A673 (cell line): ENCODE measurements around the gene OXCT1. TPM values are rescaled to one million over a fixed set of nuclear protein-coding genes. Genes with fewer than 3 reads are reported as not detected.

Experiments
- BruUV-seq: library from RNA; stranded (reverse); fragments of 400-500 nt; replicated peaks from 2 replicates; lab custom pipeline; 2021; lab: Mats Ljungman, UMichigan
- CTCF ChIA-PET: fragments of 300-600 bp; sonication (Branson Sonifier 250); formaldehyde crosslinking; loops from one replicate; lab custom pipeline; 2022; ENCODE audit warnings: antibody characterized with exemption; lab: Charles Lee
- POLR2A ChIA-PET: fragments of 300-600 bp; sonication (Branson Sonifier 250); formaldehyde crosslinking; loops from one replicate; lab custom pipeline; 2022; ENCODE audit warnings: antibody characterized with exemption; ENCODE audit not compliant: low non-redundant PET; lab: Charles Lee
- DNase-seq: peaks from one replicate; pipeline ENCODE4 v3.0.0-alpha.2; 2015; ENCODE audit warnings: low spot score
- H3K27ac ChIP-seq: fragments of 200-600 bp; sonication (generic); 2 replicates; pipeline ENCODE4 v1.5.1; 2016; ENCODE audit warnings: mixed run types, low read depth, mild to moderate bottlenecking, mixed read lengths, antibody characterized with exemption, low read length; ENCODE audit not compliant: poor library complexity, severe bottlenecking
- H3K27me3 ChIP-seq: fragments of 200-600 bp; sonication (generic); replicated peaks from 2 replicates; pipeline ENCODE4 v1.6.1; 2017; ENCODE audit warnings: mixed run types, low read depth, mild to moderate bottlenecking, mixed read lengths, antibody characterized with exemption, low read length; ENCODE audit not compliant: insufficient read depth, poor library complexity
- H3K36me3 ChIP-seq: fragments of 200-600 bp; sonication (generic); 2 replicates; pipeline ENCODE4 v1.6.1; 2016; ENCODE audit warnings: mixed run types, mild to moderate bottlenecking, mixed read lengths, antibody characterized with exemption, low read length; ENCODE audit not compliant: insufficient read depth, poor library complexity, severe bottlenecking
- H3K4me1 ChIP-seq: fragments of 200-600 bp; sonication (generic); 2 replicates; pipeline ENCODE4 v1.6.1; 2017; ENCODE audit warnings: mixed run types, mild to moderate bottlenecking, mixed read lengths, antibody characterized with exemption, low read length; ENCODE audit not compliant: insufficient read depth, poor library complexity, severe bottlenecking
- H3K4me3 ChIP-seq: fragments of 200-600 bp; sonication (generic); 2 replicates; pipeline ENCODE4 v1.5.1; 2016; ENCODE audit warnings: low read depth, mixed run types, mild to moderate bottlenecking, mixed read lengths, low read length; ENCODE audit not compliant: poor library complexity, severe bottlenecking
- H3K9me3 ChIP-seq: fragments of 200-600 bp; sonication (generic); 2 replicates; pipeline ENCODE4 v1.6.1; 2016; ENCODE audit warnings: mixed run types, low read depth, mild to moderate bottlenecking, mixed read lengths, antibody characterized with exemption, low read length; ENCODE audit not compliant: poor library complexity, severe bottlenecking
- EZH2 ChIP-seq: fragments of 200-600 bp; sonication (generic); IDR thresholded peaks from 2 replicates; pipeline ENCODE4 v1.6.1; 2017; ENCODE audit warnings: borderline replicate concordance, low read depth, mild to moderate bottlenecking, mixed read lengths, antibody characterized with exemption, low read length; ENCODE audit not compliant: poor library complexity, severe bottlenecking
- intact Hi-C: fragments of 100-400 bp; cut with micrococcal nuclease; formaldehyde crosslinking; loops from one replicate; pipeline ENCODE4 v1.10.0; 2022; ENCODE audit not compliant: unreplicated experiment
- total RNA-seq: library from RNA; stranded (reverse); gene quantifications from 2 replicates; pipeline ENCODE4 v1.2.3, GENCODE V29; 2021
- TF ChIP-seq, protein P1 (sequence below): fragments of 300-800, 200-600 bp; sonication (generic); conservative IDR thresholded peaks from 2 replicates; pipeline ENCODE4 v1.5.1; 2017; ENCODE audit warnings: low read depth, mild to moderate bottlenecking, antibody characterized with exemption, low read length, moderate library complexity, mixed read lengths

OXCT1 gene
- total RNA-seq, 1 experiment from 2014 or later = 48.4 TPM

- Histone ChIP-seq H3K4me3 (no peak overlapping the region), H3K4me1 (no peaks in the 10 kb centered on the region), H3K9me3 (no peaks in the 10 kb centered on the region), H3K27ac (no peak overlapping the region), H3K36me3 (no peaks in the 10 kb centered on the region), H3K27me3 (no peaks in the 10 kb centered on the region)
- ChIA-PET CTCF (no interaction called here), POLR2A (no interaction called here)
- BruUV-seq = no TSS peak
- TF ChIP-seq, protein P1, sequence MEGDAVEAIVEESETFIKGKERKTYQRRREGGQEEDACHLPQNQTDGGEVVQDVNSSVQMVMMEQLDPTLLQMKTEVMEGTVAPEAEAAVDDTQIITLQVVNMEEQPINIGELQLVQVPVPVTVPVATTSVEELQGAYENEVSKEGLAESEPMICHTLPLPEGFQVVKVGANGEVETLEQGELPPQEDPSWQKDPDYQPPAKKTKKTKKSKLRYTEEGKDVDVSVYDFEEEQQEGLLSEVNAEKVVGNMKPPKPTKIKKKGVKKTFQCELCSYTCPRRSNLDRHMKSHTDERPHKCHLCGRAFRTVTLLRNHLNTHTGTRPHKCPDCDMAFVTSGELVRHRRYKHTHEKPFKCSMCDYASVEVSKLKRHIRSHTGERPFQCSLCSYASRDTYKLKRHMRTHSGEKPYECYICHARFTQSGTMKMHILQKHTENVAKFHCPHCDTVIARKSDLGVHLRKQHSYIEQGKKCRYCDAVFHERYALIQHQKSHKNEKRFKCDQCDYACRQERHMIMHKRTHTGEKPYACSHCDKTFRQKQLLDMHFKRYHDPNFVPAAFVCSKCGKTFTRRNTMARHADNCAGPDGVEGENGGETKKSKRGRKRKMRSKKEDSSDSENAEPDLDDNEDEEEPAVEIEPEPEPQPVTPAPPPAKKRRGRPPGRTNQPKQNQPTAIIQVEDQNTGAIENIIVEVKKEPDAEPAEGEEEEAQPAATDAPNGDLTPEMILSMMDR = no peak
- no peak for TF ChIP-seq EZH2
- no peak for DNase-seq
- intact Hi-C loops = no loop called here
Measured at GRCh38 chr5:41686191-41686590, 184.0 kb downstream of the OXCT1 start.

GRCh38 chr5:41683181-41683580 is 187.0 kb downstream of the OXCT1 start:
- Histone ChIP-seq H3K4me3 (no peak overlapping the region), H3K27me3 (no peaks in the 10 kb centered on the region), H3K9me3 (peaks cover 4% of the 10 kb centered on the region), H3K4me1 (no peaks in the 10 kb centered on the region), H3K27ac (no peak overlapping the region), H3K36me3 (no peaks in the 10 kb centered on the region)
- BruUV-seq = no TSS peak
- intact Hi-C loops = no loop called here
- ChIA-PET CTCF (no interaction called here), POLR2A (no interaction called here)
- DNase-seq = no peak
- TF ChIP-seq EZH2 = no peak
- TF ChIP-seq, protein P1 = no peak

DNA sequence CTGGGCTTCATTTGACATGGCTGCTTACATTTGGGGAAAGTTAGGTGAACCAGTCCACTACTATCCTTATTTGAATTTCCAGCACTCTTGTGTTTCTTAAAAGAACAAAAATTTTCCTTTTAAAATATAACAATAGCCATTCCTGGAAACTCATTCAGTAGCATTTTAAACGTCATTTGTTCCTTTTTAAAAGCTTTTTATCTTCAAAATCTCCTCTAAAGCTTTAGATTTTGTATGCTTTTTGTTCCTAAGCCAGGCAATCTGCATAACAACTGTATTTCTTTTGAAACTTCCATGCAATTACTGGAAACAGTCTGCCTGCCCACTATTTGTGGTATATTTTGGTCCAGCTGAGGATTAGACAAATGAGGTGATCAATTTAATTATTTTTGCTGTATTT is 187.6 kb downstream of the OXCT1 start:
- peaks cover 4% of the 10 kb centered on the region for H3K9me3 ChIP-seq
- ChIA-PET POLR2A (no interaction called here), CTCF (interaction anchor here (1.1 kb wide), 1 partner anchor 161 kb away, joined by 3 read pairs; no protein-coding TSS in a partner anchor)
- TF ChIP-seq, protein P1 = no peak
- TF ChIP-seq EZH2 = no peak
- H3K27ac ChIP-seq = no peak overlapping the region
- no peak overlapping the region for H3K4me3 ChIP-seq
- no peaks in the 10 kb centered on the region for H3K27me3 ChIP-seq
- no TSS peak for BruUV-seq
- intact Hi-C loops = no loop called here
- no peak for DNase-seq
- no peaks in the 10 kb centered on the region for H3K36me3 ChIP-seq
- H3K4me1 ChIP-seq = no peaks in the 10 kb centered on the region
